GM19395 (cell line): ENCODE results near the gene EPHA7.

Experiments
- ATAC-seq: cut with Tn5 transposase; IDR thresholded peaks from one replicate; pipeline ENCODE4 v1.9.1; 2021; ENCODE audit warnings: mild to moderate bottlenecking, moderate library complexity; ENCODE audit not compliant: unreplicated experiment

EPHA7 gene

DNA sequence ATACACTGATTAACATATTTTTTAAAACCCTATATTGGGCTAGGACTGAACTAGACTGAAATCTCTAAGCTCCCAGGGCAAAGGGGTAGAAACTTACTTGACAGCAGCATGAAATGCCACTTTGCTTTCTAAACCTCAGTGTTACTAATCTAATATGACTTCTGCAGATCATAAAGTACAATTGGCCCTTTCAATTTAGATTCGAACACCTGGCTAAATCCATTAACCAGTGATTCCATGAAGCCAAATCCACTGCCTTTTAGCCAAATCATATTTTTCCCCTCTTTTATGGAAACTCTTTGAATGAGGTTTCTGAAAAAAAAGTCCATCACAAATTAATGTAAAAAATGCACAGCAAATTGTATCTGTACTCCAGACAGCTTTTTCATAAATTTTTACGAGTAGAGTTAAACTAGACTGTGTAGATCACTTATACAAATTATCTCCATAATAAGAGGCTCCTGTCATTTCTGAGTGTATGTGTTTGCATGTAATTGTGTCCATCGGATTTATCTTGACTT lies 25.7 kb downstream of the EPHA7 start:
- ATAC-seq, result no peak

GRCh38 chr6:93392797-93393196 lies 26.6 kb downstream of the EPHA7 start:
- no peak for ATAC-seq

- no peak for ATAC-seq
These were observed 27.4 kb downstream of the EPHA7 start for GRCh38 chr6:93391965-93392364.

- no peak for ATAC-seq
These were observed 30.2 kb downstream of the EPHA7 start for GRCh38 chr6:93389192-93389591.

- ATAC-seq, result no peak
These were observed 31.3 kb downstream of the EPHA7 start for GRCh38 chr6:93388070-93388469.

DNA sequence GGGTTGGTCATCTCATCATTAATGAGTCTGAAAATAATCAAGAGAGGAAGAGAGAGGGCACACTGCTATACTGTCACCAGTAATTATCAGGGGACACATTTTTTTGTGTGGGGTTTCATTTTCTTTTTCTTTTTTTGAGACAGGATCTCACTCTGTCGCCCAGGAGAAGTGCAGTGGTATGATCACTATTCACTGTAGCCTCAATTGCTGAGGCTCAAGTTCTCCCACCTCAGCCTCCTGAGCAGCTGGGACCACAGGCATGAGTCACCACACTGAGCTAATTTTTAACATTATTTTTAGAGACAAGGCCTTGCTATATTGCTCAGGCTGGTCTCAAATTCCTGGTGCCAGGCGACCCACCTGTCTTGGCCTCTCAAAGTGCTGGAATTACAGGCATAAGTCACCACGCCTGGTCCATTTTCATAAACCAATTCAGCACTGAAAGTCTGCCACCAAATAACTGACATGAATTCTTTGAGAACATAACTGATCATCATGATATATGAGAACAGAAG lies 43.3 kb downstream of the EPHA7 start:
- no peak for ATAC-seq

GRCh38 chr6:93373445-93373844 lies 45.9 kb downstream of the EPHA7 start:
- ATAC-seq, result no peak

DNA sequence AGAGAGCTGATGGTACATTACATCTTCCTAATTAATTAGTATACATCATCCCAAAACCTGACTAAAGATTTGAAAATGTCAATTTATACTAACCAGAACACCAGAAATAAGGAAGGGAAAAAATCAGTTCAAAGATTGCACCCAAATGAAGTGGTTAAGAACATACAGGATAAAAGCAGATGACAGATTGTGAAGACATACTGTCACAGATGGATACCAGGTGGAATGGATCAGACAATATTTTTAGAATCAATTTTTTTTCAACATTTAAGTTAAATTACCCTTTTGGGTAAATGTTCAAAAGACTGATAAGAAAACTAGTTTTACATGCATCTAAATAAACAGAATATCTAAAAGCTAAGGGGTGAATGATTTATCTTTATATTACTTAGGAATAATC lies 47.6 kb downstream of the EPHA7 start:
- no peak for ATAC-seq

DNA sequence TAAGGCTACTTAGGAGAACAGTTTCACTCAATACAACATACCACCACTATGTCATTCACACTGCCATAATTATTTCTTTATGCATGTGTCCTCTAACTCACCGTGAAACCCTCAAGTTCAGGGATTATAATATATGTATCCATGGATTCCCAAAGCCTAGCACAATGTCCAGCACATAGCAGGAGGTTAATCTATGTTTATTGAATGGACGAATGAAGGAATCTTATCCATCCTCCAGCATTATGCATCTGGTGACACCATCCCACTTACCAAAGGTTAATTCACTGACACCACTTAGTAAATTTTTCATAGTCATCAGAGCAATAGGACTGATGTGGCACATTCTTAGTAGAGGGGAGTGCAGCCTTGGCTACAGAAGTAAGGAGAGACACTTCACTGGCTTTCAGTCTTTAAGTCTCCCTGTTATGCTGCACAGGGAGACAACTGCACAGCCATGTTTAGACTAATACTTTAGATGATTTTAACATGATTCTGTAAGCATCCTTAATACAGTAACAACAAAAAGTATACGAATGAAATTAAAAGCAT lies 49.7 kb downstream of the EPHA7 start:
- no peak for ATAC-seq

- no peak for ATAC-seq
These were observed 52.9 kb downstream of the EPHA7 start for GRCh38 chr6:93366506-93366905.

- no peak for ATAC-seq
These were observed 53.9 kb downstream of the EPHA7 start for GRCh38 chr6:93365445-93365844.

DNA sequence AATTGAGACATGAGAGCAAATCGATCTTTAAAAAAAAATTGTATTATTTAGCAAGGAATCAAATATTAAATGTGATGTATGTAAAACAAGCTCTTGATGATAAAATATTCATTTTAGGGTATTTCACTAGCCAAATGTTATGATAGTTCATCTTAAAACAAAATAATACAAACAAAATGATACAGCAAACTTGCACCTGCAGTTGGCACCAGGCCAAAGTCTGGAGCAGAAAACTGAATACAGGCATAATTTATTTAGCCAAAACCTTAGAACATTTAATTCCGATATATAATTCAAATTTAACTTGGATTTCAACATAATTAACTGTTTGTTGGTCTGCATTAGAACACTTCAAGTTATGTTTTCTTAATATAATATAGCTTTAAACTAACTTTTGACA lies 60.9 kb downstream of the EPHA7 start:
- ATAC-seq, result no peak

DNA sequence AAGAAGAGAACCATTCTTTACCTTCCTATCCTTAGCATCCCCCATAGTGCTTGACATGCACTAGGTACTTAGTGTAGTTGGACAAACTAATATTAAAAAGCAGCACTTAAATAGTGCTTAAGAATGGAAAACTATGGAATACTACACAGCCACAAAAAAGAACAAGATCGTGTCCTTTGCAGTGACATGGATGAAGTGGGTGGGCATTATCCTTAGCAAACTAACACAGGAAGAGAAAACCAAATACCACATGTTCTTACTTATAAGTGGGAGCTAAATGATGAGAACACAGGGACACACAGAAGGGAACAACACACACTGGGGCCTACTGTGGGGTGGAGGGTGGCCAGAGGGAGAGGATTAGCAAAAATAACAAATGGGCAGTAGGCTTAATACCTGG lies 66.8 kb downstream of the EPHA7 start:
- no peak for ATAC-seq

DNA sequence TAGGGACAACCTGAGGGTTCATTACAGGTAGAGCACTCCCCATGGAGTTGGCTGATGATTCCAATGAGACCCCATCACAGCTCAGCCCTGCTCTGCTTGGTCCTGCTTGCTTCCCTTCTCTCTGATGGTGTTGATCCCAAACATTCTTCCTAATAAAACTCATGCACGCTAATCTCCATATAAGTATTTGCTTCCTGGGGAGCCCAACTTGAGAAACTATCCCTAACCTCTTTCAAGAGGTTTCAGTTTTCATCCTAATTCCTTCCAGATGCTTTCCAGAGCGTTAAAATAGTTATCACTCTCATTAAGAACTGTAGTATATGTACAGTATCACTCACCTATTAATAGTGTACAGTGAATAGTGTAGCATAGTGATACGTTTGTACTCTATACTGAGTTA lies 68.1 kb downstream of the EPHA7 start:
- ATAC-seq, result no peak

DNA sequence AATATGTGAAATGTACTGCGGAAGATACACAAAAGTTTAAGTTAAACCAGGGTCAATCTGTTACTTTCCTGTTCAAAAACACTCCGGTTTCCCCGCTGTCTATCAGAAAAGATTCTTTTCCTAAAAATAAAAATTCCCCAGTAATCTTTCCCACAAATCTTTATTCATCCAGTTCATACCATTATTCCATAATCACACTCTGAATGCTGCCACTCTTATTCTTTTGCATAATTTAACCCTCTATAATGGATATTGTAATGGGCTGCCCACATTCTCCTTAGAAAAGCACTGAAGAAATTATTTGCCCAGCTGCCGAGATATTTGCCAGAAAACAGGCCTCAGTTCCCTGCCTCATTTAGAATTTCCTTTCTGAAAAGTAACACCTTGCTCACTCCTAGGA lies 68.6 kb downstream of the EPHA7 start:
- ATAC-seq, result no peak

DNA sequence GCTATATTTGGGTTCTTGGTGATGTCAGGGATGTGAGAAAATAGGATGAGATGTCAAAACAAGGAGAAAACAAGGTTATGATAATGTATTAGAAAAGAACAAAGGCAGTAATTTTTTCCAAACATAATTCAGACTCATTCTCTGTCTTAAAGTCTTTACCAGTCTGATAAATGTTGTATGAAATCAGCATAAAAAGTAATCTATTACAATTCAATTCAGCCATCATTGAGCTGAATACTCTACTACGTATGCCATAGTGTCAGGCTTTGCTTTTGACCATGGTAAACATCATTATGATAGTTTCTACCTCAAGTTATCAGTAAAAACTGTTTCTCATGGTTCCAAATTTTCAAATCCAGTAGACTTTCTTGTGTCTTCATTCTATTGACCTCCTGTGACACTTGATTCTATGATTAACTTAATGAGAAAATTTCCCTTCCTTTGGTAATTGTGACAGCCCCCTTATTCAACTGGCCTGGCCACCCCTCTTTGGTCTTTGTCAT lies 75.0 kb downstream of the EPHA7 start:
- ATAC-seq, result no peak

- ATAC-seq, result no peak
These were observed 75.9 kb downstream of the EPHA7 start for GRCh38 chr6:93343476-93343875.

- no peak for ATAC-seq
These were observed 77.3 kb downstream of the EPHA7 start for GRCh38 chr6:93341900-93342613.

DNA sequence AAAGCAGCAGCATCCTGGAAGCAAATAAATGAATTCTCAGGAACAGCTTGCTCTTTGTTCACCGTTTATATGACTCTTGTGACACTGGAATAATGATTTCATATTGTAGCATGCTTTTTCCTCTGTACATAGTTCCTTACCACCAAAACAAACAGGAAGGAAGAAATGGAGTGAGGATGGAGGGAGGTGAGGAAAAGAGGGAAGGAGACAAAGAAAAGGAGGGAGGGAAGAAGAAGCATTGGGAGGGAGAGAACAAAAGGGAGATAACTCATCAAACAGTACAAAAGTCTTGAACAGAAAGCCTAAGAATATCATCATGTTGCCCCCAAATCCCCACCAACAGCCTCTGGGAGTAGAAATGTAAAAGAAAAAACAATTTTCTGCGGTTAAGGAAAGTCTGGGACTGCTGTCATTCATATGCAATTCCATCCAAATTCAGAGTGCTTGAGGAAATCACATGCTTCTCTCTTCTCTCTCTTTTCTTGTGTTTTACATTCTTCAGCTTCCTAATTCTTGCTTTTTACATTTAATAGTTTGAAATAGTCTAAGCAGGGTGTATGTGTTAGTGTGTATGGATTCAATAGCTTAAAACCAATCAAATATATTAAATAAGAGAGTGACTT lies 81.5 kb downstream of the EPHA7 start:
- ATAC-seq, result no peak

DNA sequence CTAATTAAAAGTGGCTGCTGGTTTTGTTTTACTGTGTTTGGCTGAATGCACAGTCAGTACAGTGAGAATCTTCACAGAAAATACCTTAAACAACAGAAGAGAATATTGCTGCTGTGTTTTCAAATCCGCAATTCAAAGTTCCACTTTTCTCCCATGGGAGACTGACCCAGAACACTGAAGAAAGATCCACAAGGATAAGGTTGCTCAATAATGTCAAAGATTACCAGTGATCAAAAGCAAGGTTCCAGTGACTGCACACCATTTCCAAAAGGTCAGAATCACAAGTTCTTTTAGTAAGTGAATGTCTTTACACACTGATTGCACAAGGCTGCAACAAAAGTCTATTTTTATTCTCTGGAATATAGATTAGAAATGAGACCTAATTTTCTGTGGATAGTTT lies 82.3 kb downstream of the EPHA7 start:
- no peak for ATAC-seq

- ATAC-seq, result no peak
These were observed 89.9 kb downstream of the EPHA7 start for GRCh38 chr6:93329301-93330000.
